Hypothalamus (tissue), 51 donors: Measurements from ENCODE around the gene RAB3A.
A peak's percentile ranks its signal among the peaks of the same experiment; 100 is the strongest.
"Not testable (repeated sequence)": the region's sequence is repeated elsewhere in the genome, so short reads cannot be mapped to it uniquely, and the experiment has no call there.

Experiments used
- DNase-seq, 51 donors: peaks; one replicate each; lab custom pipeline; 2025; lab: John Stamatoyannopoulos, UW

RAB3A gene

GRCh38 chr19:18224525-18225354, 20.9 kb upstream of the RAB3A start:
- peak; percentile 52 to 94 (median 85) for DNase-seq

GRCh38 chr19:18223860-18224524, 20.1 kb upstream of the RAB3A start:
- DNase-seq: peak in 13 of 51 donors; percentile 2 to 60 (median 30)

GRCh38 chr19:18221815-18222725, 18.2 kb upstream of the RAB3A start:
- no peak for DNase-seq

GRCh38 chr19:18220632-18221275, 16.9 kb upstream of the RAB3A start:
- DNase-seq: no peak

GRCh38 chr19:18219911-18220631, 16.2 kb upstream of the RAB3A start:
- DNase-seq: no peak

- DNase-seq: no peak
These were observed 14.8 kb upstream of the RAB3A start for GRCh38 chr19:18218600-18218999.

GRCh38 chr19:18218159-18218558, 14.3 kb upstream of the RAB3A start:
- no peak for DNase-seq

- no peak for DNase-seq
These were observed 12.9 kb upstream of the RAB3A start for GRCh38 chr19:18216789-18217188.

GRCh38 chr19:18214779-18215433, 11.1 kb upstream of the RAB3A start:
- DNase-seq: no peak

- no peak for DNase-seq
These were observed 7.8 kb upstream of the RAB3A start for GRCh38 chr19:18211683-18212082.

GRCh38 chr19:18209912-18210311, 6.1 kb upstream of the RAB3A start:
- DNase-seq: not testable (repeated sequence)

- DNase-seq: peak in 6 of 51 donors; percentile 2 to 33 (median 18)
These were observed 4.5 kb upstream of the RAB3A start for GRCh38 chr19:18208098-18208951.

- DNase-seq: no peak
These were observed 2.2 kb upstream of the RAB3A start for GRCh38 chr19:18206018-18206417.

- peak in 48 of 51 donors; percentile 21 to 85 (median 56) for DNase-seq
These were observed 1.5 kb upstream of the RAB3A start for GRCh38 chr19:18205200-18205892.

GRCh38 chr19:18204394-18205199, 755 bp upstream of the RAB3A start:
- DNase-seq: peak in 23 of 51 donors; percentile 5 to 75 (median 58)

- peak in 24 of 51 donors; percentile 45 to 78 (median 53) for DNase-seq
These were observed 407 bp downstream of the RAB3A start for GRCh38 chr19:18203408-18203862.
